GM19328 (cell line): ENCODE measurements around the gene PKD1.

Source experiments
- ATAC-seq: cut with Tn5 transposase; IDR thresholded peaks from one replicate; pipeline ENCODE4 v1.9.1; 2021; ENCODE audit warnings: mild to moderate bottlenecking, moderate library complexity; ENCODE audit not compliant: unreplicated experiment

Gene PKD1

DNA sequence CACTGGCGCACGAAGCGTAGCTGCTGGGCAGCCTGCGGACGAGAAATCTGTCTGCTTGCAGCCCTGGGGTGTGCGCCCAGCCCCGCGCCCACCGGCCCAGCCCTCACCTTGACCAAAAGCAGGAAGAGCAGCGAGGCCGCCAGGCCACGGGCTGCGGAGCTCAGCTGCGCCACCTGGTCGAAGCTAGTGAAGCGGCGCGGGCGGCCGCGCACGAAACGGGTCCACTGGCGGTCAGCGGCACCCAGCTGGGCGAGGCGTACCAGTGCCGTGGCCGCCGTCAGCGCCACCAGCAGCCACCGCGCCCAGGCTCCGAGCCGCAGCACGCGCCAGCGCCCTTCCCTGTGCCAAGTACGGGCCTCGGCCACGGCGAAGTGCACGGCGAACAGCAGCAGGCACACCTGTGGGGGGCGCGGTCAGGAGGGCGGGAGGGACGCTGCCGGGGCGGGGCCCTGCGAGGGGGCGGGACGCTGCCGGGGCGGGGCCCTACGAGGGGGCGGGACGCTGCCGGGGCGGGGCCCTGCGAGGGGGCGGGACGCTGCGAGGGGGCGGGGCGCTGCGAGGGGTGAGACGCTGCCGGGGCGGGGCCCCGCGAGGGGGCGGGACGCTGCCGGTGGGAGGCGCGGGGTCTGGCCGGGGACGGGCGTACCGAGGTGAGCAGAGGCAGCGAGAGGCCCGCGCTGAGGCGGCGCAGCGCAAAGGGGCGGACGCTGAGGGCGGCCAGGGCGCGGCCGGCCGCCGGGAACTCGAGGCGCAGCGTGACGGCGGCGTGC is 44.7 kb downstream of the PKD1 start:
- no peak for ATAC-seq

DNA sequence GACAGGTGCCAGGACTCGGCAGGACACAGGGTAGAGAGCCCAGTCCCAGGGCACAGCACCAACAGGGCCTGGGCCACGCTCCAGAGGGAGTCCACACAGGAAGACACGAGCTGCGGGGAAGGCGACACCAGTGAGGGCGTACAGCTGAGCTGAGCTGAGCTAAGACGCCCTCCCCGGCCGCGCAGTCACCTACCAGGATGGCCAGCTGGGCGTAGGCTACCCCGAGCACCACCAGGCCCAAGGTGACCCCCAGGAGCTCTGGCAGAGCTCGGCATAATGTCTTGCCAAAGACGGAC is 45.3 kb downstream of the PKD1 start:
- no peak for ATAC-seq

DNA sequence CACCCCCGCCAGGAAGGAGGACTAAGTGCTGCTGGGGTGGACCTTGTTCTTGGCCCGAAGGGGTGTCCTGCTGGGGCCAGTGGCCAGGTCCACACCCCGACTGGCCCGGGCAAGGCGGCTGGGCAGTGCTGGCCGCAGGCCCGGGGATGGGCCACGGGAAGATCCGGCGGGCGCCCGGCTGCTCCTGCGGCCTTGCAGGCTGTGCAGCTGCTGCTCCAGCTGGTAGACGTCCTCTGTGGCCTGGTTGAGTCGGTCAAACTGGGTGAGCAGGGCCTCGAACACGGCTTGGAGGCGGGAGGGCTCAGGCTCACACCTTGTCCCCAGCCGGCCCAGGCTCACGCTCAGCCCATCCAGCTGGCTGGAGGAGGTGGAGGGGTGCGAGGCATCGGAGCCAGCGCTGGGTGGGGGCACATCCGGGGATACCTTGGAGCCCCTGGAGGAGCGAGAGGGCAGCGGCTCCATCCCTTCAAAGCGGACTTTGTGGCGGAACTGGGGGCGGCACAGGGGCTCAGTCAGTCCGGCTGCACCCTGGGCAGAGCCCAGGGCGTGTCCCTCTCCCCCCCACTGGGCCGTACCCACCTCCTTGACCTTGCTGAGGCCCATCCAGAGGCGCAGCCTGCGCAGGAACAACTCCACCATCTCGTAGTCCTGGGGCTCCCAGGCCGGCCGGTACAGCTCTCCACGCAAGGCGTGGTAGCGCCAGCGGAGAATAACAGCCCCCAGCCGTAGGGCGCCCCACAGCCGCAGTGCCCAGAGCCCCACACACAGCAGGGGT is 45.8 kb downstream of the PKD1 start:
- ATAC-seq: no peak

DNA sequence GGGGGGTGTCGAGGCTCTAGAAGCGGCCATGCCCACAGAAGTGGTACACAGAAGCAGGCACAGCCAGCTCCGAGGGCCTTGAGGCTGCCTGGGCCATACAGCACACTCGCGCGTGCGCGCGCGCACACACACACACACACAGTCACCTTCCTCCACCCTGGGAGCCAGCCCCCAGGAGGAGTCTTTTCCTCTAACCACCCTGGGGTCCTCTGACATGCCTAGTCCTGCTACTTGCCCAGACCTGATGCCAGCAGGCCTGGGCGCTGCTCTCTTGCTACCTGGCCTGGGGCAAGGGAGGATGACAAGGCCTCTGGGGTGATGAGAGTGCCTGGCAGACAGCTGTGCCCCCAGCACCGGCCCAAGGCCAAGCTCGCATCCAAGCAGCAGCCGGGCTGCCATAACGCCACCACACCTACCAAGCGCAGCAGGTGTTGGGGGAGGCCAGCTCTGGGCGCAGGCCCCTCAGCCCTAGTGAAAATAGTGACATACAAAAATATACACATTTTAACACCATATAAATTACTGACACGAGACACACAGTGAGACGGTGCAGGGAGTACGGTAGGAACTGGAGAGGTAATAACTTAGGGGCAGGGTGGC is 46.8 kb downstream of the PKD1 start:
- no peak for ATAC-seq

DNA sequence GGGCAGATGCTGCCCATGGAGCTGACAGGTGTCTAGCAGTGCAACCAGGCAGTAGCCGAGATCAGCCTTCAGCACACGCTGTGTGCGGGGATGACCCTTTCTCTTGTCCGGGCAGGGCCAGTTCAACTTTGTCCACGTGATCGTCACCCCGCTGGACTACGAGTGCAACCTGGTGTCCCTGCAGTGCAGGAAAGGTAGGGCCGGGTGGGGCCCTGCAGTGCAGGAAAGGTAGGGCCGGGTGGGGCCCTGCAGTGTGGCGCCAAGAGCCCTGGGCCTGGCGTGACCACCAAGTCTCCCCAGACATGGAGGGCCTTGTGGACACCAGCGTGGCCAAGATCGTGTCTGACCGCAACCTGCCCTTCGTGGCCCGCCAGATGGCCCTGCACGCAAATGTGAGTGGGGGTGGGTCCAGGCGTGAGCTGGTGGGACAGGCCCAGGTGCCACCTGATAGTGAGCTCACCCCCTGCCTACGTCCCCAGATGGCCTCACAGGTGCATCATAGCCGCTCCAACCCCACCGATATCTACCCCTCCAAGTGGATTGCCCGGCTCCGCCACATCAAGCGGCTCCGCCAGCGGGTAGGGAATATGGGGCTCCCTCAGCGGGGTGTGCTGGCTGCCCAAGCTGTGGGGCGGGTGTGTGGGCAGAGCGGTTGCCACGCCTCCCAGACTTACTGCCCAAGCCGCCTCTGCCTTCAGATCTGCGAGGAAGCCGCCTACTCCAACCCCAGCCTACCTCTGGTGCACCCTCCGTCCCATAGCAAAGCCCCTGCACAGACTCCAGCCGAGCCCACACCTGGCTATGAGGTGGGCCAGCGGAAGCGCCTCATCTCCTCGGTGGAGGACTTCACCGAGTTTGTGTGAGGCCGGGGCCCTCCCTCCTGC is 47.7 kb downstream of the PKD1 start:
- ATAC-seq: no peak

DNA sequence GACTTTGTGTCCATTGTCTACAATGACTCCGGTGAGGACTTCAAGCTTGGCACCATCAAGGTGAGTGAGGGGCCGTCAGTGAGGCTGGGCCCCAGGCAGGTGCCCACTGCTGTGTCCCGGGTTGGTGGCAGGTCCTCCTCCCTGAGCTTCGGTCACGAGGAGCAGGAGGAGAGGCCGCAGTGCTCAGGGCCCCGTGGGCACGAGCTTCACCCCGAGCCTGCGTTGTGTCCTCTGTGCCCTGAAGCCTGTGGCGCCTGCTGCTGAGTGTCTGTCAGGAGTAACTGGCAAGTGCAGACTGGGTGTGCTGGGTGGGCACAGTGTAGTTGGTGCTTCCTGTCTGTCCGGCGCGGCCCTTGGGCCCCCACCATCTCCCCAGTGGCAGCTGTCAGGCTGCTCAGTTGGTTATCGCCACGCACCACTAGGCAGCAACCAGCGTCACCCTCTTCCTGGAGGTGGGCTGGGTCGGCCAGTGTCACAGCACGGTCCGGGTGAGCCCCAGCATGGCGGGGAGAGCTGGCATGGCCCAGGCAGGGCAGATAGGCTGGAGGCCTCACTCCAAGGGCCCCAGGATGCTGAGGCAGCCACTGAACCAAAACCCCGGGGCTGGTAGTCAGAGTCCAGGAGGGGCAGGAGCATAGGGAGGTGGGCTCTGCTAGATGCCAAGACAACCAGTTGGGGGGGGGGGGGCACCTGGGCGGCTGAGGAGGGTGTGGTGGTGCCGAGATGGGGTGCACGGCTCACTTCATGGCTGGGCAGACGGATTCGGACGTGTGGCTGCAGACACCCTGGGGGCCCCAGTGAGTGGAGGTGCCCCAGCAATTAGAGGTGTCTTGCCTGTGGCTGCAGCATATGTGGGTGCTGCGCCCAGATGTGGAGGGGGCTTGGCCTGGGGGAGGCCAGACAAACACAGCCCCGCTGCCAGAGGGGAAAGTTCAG is 48.6 kb downstream of the PKD1 start:
- ATAC-seq: no peak

DNA sequence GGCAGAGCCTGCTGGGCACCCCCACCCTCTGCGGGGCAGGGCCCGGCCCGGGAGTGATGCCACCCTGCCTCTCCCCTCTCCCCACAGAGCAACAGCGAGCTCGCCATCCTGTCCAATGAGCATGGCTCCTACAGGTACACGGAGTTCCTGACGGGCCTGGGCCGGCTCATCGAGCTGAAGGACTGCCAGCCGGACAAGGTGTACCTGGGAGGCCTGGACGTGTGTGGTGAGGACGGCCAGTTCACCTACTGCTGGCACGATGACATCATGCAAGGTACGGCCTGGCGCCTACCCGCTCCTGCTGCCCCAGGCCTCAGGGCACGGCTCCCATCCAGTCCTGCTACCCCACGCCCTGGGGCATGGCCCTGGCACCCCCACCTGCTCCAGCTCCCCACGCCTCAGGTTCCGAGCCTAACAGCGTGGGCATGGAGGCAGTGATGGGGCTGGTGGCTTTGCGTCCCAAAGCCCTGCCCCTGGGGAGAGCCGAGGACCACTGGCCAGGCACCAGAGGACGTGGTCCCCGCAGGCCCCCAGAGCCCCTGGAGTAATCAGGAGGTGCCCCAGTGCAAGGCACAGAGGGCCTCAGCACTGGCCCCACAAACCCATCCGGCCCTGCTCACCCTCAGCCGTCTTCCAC is 49.5 kb downstream of the PKD1 start:
- ATAC-seq: no peak

DNA sequence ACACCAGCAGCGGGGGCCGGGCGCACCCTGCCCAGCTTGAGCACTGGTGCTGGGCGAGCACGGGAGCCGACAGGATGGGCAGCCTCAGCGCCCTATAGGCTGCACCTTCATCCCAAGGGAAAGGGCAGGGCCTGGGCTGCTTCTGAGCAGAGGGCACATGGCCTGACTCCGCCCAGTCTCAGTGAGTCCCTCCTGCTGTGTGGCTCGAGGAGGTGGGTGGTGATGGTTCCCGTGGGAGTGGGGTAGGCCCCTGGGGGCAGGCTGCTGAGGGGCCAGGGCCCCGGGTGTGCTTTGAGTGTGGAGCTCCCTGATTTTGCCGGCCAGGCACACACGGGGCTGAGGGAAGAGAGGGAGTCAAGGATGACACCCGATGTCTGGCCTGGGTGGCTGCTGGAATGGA is 50.0 kb downstream of the PKD1 start:
- no peak for ATAC-seq

DNA sequence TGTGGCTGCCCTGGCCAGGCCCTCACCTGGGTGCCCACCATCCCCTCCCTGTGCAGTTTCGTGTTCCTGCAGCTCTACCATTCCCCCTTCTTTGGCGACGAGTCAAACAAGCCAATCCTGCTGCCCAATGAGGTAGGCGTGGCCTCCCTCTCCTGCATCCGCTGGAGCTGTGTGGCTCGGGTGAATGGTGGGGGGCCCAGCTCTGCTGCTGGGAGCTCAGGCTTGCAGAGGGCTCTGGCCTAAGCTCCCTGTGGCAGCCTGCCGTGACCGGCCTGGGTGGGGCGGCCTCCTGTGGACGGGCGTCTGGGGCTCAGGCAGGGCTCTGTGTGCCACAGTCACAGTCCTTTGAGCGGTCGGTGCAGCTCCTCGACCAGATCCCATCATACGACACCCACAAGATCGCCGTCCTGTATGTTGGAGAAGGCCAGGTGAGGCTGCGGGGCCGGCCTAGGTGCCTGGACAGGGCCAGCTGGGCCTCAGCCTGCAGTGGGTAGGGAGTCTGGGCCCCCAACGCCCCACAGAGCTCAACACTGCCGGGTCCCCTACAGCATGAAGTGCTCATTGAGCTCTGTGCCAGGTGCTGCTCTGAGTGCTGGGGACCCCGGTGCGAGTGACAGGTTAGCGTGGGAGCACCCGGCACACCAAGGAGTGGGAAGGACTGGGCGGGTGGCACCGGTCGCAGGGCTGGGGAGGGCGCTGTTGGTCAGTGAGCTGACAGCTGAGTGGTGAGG is 50.6 kb downstream of the PKD1 start:
- ATAC-seq: no peak

DNA sequence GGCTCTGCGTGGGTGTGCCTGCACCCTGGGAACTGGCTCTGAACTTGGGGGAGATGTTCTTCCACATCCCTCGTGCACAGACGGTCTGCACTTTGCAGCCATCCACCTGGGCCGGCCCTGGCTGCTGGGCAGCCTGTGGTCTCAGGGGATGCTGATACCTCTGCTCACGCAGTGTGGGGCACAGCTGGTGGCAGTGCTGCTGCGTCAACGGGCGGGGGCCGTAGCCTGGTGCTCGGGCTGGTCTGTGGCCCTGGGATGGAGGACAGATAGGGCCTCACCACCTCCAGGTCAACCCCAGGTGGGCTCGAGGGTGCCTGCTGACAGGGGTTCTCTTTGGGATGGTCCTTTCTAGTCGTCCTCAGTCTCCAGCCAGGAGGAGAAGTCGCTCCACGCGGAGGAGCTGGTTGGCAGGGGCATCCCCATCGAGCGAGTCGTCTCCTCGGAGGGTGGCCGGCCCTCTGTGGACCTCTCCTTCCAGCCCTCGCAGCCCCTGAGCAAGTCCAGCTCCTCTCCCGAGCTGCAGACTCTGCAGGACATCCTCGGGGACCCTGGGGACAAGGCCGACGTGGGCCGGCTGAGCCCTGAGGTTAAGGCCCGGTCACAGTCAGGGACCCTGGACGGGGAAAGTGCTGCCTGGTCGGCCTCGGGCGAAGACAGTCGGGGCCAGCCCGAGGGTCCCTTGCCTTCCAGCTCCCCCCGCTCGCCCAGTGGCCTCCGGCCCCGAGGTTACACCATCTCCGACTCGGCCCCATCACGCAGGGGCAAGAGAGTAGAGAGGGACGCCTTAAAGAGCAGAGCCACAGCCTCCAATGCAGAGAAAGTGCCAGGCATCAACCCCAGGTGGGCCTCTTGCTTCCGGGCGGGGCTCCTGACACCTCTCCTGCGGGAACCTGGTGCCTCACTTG is 51.6 kb downstream of the PKD1 start:
- no peak for ATAC-seq

DNA sequence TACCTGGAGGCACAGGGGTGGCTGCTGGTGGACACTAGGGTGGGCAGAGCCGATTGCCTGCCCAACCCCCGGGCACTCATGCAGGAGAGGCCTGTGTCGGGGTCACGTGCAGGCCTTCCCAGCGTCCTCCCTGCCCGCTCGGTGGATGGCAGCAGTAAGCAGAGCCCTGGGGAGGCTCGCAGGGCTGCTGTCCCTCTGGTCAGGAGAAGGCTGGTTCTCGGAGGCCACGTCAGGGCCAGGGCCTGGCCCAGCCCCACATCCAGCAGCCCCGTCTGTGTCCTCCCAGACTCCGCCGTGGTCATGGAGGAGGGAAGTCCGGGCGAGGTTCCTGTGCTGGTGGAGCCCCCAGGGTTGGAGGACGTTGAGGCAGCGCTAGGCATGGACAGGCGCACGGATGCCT is 52.3 kb downstream of the PKD1 start:
- ATAC-seq: no peak

DNA sequence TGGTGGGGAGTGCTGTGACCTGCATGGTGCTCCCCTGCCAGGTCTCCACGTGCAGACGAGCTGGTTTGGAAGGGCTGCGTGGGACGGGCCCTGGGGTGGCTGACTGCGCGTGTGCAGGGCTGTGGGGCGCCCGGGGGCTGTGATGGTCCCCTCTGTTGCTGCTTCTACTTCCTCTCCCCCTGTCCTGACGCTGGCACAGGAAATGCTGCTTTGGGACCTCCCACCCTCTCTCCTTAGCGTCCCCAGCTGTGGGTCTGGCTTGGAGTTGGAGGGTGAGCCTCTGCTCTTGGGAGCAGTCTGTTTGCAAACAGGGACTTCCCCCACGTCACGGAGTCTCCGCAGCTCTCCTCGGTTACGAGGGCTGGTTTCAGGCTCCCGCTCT is 52.7 kb downstream of the PKD1 start:
- ATAC-seq: no peak

DNA sequence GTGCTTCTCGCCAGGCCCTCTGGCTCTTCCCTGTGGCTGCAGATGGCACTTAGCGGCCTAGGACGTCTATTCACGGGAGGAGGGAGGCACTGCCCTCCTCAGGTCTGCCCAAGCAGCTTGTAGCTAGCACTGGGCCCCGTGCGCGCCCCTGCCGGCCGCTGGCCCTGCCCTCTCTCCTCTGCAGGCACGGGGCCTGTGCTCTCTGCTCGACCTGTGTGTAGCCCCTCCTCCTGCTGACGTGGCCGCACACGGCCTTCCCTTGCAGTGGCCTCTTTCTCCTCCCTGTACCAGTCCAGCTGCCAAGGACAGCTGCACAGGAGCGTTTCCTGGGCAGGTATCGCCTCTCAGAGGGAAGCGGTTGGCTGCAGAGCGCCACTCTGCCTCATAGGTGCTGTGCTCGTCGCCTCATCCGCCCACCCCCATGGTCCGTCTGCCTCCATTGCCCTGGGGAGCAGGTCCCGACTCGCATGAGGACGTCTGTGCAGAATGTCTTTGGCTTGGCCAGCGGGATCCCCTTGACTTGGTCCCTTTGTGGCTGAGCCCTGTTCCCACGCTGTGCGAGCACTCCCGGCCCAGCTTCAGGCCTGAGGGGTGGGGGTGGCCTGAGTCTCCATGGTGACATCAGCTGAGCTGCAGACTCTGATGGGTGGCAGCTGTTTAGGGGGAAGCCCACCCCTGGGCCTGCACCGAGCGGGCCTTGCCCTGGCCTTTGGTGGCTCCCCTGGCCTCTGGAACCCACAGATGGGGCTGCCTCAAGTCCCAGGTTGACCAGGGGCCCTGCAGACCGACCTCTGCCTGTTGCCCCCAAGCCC is 53.3 kb downstream of the PKD1 start:
- no peak for ATAC-seq

DNA sequence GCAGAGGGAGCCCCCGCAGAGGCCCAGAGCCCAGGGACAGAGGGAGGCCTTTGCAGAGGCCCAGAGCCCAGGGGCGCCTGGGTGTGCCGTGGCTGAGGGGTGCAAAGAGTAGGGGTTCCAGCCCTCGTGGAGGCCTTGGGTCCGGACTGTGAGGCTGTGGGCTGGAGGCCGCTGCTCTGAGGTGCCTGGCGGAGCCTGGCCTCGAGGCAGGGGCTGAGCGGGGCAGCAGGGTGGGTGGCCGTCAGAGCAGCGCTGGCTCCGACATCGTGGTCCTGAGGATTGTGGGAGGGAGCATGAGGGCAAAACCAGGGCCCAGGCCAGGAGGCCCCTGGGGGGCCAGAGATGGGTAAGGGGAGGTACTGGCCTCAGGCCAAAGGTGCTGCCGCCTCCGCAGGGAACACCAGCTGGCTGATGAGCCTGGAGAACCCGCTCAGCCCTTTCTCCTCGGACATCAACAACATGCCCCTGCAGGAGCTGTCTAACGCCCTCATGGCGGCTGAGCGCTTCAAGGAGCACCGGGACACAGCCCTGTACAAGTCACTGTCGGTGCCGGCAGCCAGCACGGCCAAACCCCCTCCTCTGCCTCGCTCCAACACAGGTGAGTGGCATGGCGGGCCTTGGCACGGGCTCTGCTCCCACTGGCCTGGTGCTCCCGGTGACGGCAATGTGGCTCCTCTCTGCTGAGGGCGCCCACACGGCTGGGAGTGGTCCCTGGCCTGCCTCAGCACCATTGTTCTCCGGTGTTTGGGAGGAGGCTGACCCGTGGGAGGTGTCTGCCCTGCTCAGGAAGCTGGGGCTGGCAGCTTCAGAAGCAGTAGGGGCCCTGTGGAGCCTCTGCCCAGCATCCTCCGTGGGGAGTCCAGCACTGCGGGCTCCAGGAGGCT is 54.3 kb downstream of the PKD1 start:
- no peak for ATAC-seq

DNA sequence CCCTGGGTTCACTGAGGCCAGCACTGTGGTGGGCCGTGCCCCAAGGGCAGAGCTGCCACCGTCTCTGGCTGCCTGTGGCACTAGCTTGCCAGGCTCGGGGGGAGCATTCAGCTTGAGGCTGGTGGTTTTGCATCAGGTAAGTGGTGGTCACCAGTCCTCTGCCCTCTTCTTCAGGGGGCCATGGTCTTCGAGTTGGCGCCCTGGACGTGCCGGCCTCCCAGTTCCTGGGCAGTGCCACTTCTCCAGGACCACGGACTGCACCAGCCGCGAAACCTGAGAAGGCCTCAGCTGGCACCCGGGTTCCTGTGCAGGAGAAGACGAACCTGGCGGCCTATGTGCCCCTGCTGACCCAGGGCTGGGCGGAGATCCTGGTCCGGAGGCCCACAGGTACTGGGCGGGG is 55.7 kb downstream of the PKD1 start:
- ATAC-seq: no peak

DNA sequence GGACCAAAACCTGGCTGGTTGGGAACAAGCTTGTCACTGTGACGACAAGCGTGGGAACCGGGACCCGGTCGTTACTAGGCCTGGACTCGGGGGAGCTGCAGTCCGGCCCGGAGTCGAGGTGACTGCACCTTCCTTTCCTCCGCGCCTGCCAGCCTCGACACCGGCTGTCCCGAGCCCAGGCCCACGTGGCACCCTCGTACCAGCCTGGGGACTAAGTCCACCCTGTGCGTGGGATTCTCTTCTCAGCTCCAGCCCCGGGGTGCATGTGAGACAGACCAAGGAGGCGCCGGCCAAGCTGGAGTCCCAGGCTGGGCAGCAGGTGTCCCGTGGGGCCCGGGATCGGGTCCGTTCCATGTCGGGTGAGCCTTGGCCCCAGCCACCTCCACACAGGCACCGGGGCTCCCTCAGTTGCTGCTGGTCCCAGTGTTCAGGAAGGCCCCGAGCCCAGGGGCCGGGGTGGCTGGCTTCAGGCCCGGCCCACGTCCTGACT is 56.3 kb downstream of the PKD1 start:
- no peak for ATAC-seq
